GM12872 (cell line): ENCODE results near the gene HMGCS1.

Experiments used
- TF ChIP-seq, protein P1 (sequence below): IDR thresholded peaks from 3 replicates; pipeline ENCODE4 v1.5.1; 2011; ENCODE audit warnings: low read depth, mild to moderate bottlenecking, low read length, moderate library complexity; ENCODE audit not compliant: insufficient read depth

Gene HMGCS1

DNA sequence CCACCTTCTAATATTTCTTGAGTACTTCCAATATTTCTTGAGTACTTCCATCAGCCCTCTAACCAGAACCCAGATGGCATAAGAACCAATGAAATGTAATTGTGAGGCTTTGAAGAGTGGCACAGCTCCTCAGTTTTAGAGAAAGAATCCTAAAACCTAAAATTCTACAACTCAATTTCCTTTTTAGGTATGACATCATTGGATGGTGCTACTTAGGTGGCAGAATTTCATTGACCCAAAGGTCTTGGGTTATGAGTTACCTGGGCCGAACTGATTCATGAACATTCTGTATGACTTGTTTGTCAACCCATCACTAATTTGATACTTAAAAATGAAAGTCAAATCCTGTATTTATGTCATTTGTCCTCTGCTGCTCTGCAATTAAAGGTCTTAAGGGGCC lies 13.1 kb downstream of the HMGCS1 start:
- TF ChIP-seq, protein P1, sequence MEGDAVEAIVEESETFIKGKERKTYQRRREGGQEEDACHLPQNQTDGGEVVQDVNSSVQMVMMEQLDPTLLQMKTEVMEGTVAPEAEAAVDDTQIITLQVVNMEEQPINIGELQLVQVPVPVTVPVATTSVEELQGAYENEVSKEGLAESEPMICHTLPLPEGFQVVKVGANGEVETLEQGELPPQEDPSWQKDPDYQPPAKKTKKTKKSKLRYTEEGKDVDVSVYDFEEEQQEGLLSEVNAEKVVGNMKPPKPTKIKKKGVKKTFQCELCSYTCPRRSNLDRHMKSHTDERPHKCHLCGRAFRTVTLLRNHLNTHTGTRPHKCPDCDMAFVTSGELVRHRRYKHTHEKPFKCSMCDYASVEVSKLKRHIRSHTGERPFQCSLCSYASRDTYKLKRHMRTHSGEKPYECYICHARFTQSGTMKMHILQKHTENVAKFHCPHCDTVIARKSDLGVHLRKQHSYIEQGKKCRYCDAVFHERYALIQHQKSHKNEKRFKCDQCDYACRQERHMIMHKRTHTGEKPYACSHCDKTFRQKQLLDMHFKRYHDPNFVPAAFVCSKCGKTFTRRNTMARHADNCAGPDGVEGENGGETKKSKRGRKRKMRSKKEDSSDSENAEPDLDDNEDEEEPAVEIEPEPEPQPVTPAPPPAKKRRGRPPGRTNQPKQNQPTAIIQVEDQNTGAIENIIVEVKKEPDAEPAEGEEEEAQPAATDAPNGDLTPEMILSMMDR: no peak

DNA sequence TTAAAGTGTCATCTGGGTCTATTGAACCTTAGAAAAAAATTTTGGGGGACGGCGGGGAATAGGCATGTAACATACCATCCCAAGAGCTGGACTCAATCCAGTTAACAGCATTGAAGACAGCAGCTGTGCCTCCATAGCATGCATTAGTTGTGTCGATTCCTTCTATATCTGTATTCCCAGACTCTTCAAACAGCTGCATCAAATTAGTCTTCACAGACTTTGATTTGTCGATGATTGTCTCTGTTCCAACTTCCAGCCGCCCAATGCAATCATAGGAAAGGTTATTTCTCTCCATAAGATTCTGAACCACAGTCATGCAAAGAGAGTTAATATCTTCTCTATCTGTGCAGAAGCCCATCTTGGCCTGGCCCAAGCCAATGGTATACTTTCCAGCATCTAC lies 14.8 kb downstream of the HMGCS1 start:
- TF ChIP-seq, protein P1: no peak

DNA sequence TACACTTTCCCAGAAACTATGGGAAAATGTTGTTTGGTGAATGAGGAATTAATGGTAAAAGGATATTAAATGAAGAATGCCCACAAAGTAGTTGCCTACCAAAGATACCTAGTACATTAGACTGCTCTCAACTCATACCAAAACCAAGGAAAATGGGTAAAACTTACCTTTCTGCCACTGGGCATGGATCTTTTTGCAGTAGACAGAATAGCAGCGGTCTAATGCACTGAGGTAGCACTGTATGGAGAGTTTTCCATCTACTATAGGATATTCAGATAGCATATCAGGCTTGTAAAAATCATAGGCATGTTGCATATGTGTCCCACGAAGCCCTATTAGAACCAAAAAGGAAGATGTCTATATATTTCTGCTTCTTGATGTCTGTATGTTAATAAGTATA lies 16.4 kb downstream of the HMGCS1 start:
- TF ChIP-seq, protein P1: no peak

DNA sequence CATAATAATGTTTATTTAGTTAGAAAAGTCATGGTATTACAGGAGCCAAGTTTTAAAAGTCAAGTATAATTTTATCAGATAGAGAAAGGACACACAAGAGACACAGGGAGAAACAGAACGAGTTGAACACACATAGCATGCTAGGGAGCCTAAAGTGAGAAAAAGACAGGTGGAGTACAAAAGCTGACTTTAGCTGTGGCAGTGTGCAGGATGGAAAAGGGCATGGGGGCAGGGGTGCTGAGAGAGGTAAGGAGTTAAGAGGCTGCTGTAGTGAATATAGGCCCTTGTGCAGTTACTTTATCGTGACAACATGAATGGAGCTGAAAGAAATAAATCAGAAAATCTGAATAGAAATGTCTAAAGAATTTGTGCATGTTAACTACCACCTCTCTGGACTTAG lies 18.0 kb downstream of the HMGCS1 start:
- TF ChIP-seq, protein P1: no peak

DNA sequence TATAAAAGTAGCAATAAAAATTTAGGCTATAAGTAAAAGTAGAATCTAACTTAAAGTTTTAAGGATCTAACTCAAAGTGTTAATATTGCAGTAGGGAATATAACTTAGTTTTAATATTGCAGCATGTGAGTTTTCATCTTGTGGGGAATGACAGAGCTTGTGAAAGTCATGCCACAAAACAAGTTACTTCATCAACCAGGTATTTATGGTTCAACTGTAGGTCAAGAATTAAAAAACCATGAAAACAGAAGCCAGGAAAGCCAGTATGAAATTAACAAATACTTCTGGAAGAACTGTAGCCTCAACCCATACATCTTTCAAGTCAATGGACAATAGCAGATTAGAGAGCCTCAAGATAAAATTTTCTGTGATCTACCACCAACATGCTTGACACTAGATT lies 19.0 kb downstream of the HMGCS1 start:
- TF ChIP-seq, protein P1: no peak

DNA sequence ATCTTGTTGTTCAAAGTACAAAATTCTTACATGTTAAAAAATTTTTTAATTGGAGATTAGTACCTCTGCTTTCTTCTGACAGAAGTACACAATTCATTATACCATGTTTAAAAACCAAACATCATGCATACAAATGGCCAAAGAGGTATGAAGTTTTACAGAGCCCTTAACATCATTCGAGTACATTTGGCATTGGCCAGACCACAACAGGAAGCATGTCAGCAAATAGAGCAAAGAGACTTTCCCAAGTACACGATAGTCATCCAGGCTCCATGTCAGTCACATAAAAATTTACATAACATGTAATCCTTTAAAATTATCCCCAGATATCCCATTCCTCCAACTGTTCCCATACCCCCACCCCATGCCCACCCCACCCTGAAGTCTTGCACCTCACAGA lies 22.5 kb downstream of the HMGCS1 start:
- TF ChIP-seq, protein P1: no peak

DNA sequence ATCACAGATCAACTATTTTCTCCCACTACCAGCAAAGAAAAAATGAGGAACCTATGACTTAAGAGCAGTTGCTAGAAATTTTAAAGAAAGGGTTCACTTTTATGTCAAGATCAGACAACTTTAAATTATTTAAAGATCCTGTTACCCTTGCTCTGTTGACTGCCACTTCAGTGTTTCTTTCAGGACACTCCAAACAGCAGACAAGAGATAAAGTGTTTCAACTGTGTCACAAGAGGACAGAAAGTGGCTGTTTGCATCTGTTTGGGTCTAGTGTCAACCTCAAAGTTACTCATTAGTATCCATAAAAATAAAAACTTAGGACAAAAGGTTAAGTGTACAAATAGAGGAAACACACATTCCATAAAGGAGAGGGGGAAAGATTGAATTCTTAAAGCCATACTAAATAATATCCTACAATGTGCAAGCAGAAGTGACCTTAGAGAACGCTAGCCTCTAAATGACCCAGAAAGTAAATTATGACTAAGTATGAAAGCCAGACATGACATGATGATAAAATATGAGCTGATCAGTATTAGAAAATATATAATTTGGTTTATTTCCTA lies 24.9 kb downstream of the HMGCS1 start:
- TF ChIP-seq, protein P1: no peak

DNA sequence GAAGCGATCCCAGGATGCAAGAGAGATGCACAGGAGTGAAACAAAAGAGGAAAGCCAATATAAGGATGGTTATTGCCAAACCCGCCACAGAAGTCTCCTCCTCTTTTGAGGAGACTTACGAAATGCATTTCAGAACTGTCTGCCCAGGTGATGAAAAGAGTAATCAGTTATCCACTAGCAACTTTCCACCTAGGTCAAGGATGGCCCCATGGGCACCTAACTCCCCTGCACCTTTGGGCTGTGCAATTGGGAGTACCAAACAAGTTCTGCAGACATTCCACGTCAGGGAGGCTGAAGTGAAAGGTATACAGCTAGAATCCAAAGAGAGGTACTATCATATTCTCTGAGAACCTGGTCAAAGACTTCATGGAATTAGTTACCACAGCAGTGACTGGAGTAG lies 25.7 kb downstream of the HMGCS1 start:
- TF ChIP-seq, protein P1: no peak
